ENCODE data around the gene DOCK9.

DNA sequence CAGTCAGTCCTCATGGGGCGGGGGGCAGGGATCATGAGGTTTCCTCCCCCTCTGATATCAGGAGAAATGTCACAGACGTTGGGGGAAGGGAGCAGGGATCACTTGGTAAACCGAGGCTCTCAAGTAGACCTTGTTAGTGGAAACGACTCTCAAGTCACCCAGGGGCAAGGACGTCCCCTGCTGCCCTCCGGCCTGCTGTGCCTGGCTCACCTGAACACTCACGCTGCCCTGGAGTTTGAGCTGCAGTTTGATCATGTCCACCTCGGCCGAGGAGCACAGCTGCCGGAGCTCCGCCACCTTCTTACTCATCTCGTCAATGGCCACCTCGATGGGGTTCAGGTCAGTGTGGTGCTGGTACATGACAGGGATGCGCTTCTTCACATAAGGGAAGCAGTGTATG lies 177.8 kb downstream of the DOCK9 start:
- TF ChIP-seq, protein P1, sequence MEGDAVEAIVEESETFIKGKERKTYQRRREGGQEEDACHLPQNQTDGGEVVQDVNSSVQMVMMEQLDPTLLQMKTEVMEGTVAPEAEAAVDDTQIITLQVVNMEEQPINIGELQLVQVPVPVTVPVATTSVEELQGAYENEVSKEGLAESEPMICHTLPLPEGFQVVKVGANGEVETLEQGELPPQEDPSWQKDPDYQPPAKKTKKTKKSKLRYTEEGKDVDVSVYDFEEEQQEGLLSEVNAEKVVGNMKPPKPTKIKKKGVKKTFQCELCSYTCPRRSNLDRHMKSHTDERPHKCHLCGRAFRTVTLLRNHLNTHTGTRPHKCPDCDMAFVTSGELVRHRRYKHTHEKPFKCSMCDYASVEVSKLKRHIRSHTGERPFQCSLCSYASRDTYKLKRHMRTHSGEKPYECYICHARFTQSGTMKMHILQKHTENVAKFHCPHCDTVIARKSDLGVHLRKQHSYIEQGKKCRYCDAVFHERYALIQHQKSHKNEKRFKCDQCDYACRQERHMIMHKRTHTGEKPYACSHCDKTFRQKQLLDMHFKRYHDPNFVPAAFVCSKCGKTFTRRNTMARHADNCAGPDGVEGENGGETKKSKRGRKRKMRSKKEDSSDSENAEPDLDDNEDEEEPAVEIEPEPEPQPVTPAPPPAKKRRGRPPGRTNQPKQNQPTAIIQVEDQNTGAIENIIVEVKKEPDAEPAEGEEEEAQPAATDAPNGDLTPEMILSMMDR (IDR thresholded peaks at IDR 0.05; ENCODE audit: insufficient read depth, low read depth, low read length) = no peak
- no peak for TF ChIP-seq EZH2 (IDR thresholded peaks at IDR 0.05; ENCODE audit: insufficient read depth, low read length)
